ENCODE data around the gene WDR86.

WDR86 gene

GRCh38 chr7:151446412-151446811, 36.6 kb upstream of the WDR86 start:
- no peaks in the 10 kb centered on the region for H3F3A ChIP-seq (ENCODE audit: control insufficient read depth, insufficient read depth)
- H3K4me1 ChIP-seq (ENCODE audit: control insufficient read depth, low read length): peaks cover 4% of the 10 kb centered on the region
- no peak overlapping the region for H3K4me2 ChIP-seq (ENCODE audit: low read length)
- no peaks in the 10 kb centered on the region for H3K9me2 ChIP-seq (replicated peaks; ENCODE audit: control insufficient read depth, low read length)
- no peaks in the 10 kb centered on the region for H3K36me3 ChIP-seq (ENCODE audit: control insufficient read depth, low read length)
- peaks cover 24% of the 10 kb centered on the region for H3K27me3 ChIP-seq (ENCODE audit: control insufficient read depth, low read length)
- no peaks in the 10 kb centered on the region; the same call in 1 of the 2 replicates for H4K20me1 ChIP-seq (ENCODE audit: control insufficient read depth, insufficient read depth, low read depth, low read length)
- no peaks in the 10 kb centered on the region for H3K9me3 ChIP-seq (ENCODE audit: control insufficient read depth, insufficient read depth, low read length)
- H3K27ac ChIP-seq (ENCODE audit: low read depth, low read length): no peak overlapping the region
- H3K4me3 ChIP-seq (ENCODE audit: low read length): no peak overlapping the region
- H3K79me2 ChIP-seq (ENCODE audit: control insufficient read depth, low read length): no peaks in the 10 kb centered on the region
- TF ChIP-seq, protein P1, sequence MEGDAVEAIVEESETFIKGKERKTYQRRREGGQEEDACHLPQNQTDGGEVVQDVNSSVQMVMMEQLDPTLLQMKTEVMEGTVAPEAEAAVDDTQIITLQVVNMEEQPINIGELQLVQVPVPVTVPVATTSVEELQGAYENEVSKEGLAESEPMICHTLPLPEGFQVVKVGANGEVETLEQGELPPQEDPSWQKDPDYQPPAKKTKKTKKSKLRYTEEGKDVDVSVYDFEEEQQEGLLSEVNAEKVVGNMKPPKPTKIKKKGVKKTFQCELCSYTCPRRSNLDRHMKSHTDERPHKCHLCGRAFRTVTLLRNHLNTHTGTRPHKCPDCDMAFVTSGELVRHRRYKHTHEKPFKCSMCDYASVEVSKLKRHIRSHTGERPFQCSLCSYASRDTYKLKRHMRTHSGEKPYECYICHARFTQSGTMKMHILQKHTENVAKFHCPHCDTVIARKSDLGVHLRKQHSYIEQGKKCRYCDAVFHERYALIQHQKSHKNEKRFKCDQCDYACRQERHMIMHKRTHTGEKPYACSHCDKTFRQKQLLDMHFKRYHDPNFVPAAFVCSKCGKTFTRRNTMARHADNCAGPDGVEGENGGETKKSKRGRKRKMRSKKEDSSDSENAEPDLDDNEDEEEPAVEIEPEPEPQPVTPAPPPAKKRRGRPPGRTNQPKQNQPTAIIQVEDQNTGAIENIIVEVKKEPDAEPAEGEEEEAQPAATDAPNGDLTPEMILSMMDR (IDR thresholded peaks at IDR 0.05; ENCODE audit: low read depth, low read length, poor library complexity, severe bottlenecking): no peak
- TF ChIP-seq EZH2phosphoT487 (IDR thresholded peaks at IDR 0.05; ENCODE audit: borderline replicate concordance, low read length): no peak

DNA sequence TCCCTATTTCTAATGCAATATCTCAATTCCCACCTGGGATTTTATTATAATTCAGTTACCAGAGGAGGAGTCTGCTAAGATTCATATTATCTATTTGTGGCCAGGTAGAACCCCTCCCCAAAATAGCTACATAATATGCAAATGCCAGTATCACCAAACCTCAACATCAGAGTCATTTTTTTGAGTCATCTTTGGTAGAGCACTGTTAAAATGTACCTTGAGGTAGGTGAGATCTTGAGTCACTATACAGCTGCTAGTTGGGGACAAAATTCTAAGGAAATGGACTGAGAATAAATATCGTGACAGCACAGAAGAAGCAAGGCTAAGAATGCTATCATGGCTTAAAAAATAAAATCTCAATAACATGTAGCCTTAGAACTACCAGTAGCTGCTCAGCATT, 34.8 kb upstream of the WDR86 start:
- H3K27me3 ChIP-seq (ENCODE audit: control insufficient read depth, low read length): peaks cover 25% of the 10 kb centered on the region
- peaks cover 4% of the 10 kb centered on the region for H3K4me1 ChIP-seq (ENCODE audit: control insufficient read depth, low read length)
- no peaks in the 10 kb centered on the region for H3K79me2 ChIP-seq (ENCODE audit: control insufficient read depth, low read length)
- no peaks in the 10 kb centered on the region for H3F3A ChIP-seq (ENCODE audit: control insufficient read depth, insufficient read depth)
- TF ChIP-seq EZH2phosphoT487 (IDR thresholded peaks at IDR 0.05; ENCODE audit: borderline replicate concordance, low read length): no peak
- TF ChIP-seq, protein P1 (IDR thresholded peaks at IDR 0.05; ENCODE audit: low read depth, low read length, poor library complexity, severe bottlenecking): no peak
- H4K20me1 ChIP-seq (ENCODE audit: control insufficient read depth, insufficient read depth, low read depth, low read length): no peaks in the 10 kb centered on the region; the same call in 1 of the 2 replicates
- H3K27ac ChIP-seq (ENCODE audit: low read depth, low read length): no peak overlapping the region
- H3K9me2 ChIP-seq (replicated peaks; ENCODE audit: control insufficient read depth, low read length): no peaks in the 10 kb centered on the region
- H3K9me3 ChIP-seq (ENCODE audit: control insufficient read depth, insufficient read depth, low read length): no peaks in the 10 kb centered on the region
- H3K36me3 ChIP-seq (ENCODE audit: control insufficient read depth, low read length): no peaks in the 10 kb centered on the region
- no peak overlapping the region for H3K4me2 ChIP-seq (ENCODE audit: low read length)
- H3K4me3 ChIP-seq (ENCODE audit: low read length): no peak overlapping the region

GRCh38 chr7:151442776-151443496, 33.1 kb upstream of the WDR86 start:
- H3K9me2 ChIP-seq (replicated peaks; ENCODE audit: control insufficient read depth, low read length): no peaks in the 10 kb centered on the region
- no peaks in the 10 kb centered on the region; the same call in 1 of the 2 replicates for H4K20me1 ChIP-seq (ENCODE audit: control insufficient read depth, insufficient read depth, low read depth, low read length)
- H3K4me1 ChIP-seq (ENCODE audit: control insufficient read depth, low read length): peaks cover 4% of the 10 kb centered on the region
- no peaks in the 10 kb centered on the region for H3K79me2 ChIP-seq (ENCODE audit: control insufficient read depth, low read length)
- TF ChIP-seq, protein P1 (IDR thresholded peaks at IDR 0.05; ENCODE audit: low read depth, low read length, poor library complexity, severe bottlenecking): no peak
- no peak for TF ChIP-seq EZH2phosphoT487 (IDR thresholded peaks at IDR 0.05; ENCODE audit: borderline replicate concordance, low read length)
- H3K27me3 ChIP-seq (ENCODE audit: control insufficient read depth, low read length): peaks cover 23% of the 10 kb centered on the region
- H3K27ac ChIP-seq (ENCODE audit: low read depth, low read length): no peak overlapping the region
- H3K4me2 ChIP-seq (ENCODE audit: low read length): no peak overlapping the region
- H3K4me3 ChIP-seq (ENCODE audit: low read length): no peak overlapping the region
- H3K9me3 ChIP-seq (ENCODE audit: control insufficient read depth, insufficient read depth, low read length): no peaks in the 10 kb centered on the region
- H3F3A ChIP-seq (ENCODE audit: control insufficient read depth, insufficient read depth): no peaks in the 10 kb centered on the region
- no peaks in the 10 kb centered on the region for H3K36me3 ChIP-seq (ENCODE audit: control insufficient read depth, low read length)

Measured in DOHH2 (cell line).